SW 1271 (cell line): ENCODE results near the gene PRSS53.

Experiments
- DNase-seq, 2 experiments: peaks; one replicate each; lab custom pipeline; 2025; lab: John Stamatoyannopoulos, UW

The PRSS53 gene

GRCh38 chr16:31093132-31093703, 4.5 kb upstream of the PRSS53 start:
- DNase-seq, result peak in 1 of 2 experiments; percentile 30

DNA sequence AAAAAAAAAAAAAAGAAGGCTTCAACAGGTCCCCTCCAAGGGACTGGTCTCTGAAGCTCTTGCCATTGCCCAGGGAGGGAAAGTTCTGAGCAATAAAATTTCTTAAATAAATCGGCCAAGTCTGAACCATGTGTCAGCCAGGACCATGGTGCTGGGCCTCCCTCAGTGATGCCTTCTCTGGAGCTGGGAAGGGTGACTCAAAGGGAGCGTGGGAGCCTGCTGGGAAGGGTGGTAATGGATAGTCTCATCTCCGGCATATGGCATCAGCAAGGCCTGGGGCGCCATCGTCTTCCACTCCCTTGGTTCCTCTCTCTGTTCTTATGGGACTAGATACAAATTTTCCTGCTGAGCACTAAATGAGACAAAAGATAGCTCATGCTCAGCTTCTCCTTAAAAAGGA, 3.6 kb upstream of the PRSS53 start:
- DNase-seq, result no peak

DNA sequence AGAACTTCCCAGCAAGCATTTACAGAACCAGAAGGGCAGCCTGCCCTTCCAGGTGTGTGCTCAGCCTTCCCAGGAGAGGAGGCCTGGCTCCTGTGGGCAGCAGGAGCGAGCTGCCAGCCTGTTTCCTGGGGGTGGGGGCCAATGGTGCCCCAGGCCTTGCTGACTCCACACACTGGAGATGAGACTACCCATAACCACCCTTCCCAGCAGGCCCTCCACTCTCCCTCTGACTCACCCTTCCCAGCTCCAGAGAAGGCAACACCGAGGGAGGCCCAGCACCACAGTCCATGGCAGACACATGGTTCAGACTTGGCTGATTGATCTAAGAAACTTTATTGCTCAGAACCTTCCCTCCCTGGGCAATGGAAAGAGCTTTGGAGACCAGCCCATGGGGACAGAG, 1.8 kb upstream of the PRSS53 start:
- no peak for DNase-seq

DNA sequence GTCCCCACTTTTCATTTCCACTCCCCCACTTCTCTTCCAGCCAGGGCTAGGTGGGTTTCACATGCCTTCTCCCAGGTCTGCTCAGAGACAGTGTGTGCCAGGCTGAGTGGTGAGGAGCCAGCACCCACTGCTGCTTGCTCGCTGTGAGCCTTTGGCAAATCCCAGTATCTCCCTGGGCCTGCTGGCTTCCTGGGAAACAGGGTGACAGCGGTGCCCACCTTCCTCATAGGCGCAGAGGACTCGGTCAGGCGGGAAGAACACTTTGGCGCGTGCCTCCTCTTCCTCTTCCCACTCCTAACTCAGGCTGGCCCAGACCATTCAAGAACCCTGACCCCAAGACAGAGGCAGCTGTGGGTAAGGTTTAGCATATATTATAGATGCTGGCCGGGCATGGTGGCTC, 456 bp upstream of the PRSS53 start:
- no peak for DNase-seq

GRCh38 chr16:31087971-31088370, 772 bp downstream of the PRSS53 start:
- no peak for DNase-seq

DNA sequence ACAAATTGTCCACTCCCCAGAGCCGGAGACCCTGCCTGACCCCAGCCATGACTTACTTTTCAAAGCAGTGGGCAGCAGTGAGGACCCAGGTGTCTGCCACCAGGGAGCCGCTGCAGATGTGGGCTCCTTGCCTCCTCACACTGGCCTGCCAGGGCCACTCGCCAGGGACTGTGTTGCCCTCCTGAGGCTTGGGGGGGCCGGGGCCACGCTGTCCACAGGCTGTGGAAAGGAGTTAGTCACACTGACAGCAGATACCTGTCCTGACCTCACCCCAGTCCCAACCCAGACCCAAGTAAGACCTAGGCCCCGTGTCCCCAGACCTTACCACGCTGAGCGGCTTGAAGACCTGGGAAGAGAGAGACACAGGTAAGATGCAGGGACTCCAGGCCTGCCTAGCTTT, 1.3 kb downstream of the PRSS53 start:
- DNase-seq, result no peak

DNA sequence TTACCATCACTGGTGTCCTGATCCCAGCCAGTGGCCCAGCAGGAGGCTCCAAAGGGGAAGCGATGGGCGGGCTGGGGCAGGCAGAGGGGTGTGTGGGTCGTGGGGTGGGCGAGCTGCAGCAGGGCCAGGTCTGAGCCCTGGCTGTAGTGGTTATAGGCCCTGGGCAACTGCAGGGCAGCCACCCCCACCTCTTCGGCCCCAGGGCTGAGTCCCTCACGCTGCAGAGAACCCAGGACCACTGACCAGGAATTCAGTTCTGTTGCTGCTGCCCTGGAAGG, 2.2 kb downstream of the PRSS53 start:
- DNase-seq, result no peak

GRCh38 chr16:31085873-31086628, 2.7 kb downstream of the PRSS53 start:
- no peak for DNase-seq

DNA sequence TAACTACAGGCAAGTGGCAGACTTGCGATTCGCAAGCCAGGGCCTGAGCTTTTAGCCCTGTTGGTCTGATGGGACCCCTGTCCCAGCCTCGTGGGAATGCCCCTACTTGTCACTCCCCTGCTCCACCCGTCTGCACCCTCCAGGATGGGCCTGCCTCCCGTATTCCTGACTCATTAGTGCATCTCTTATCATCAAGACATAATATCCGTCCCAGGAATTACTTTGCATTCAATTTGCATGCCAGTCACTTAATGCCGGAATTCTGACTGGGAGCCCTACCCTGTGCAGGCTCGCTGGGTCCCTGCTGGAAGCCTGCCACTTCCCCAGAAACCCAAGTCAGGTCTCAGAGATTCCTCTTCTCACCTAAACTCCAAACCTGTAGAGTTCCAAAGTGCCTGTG, 3.3 kb downstream of the PRSS53 start:
- DNase-seq, result no peak

- no peak for DNase-seq
Measured at GRCh38 chr16:31084584-31085302, 4.0 kb downstream of the PRSS53 start.

GRCh38 chr16:31083981-31084380, 4.8 kb downstream of the PRSS53 start:
- no peak for DNase-seq

DNA sequence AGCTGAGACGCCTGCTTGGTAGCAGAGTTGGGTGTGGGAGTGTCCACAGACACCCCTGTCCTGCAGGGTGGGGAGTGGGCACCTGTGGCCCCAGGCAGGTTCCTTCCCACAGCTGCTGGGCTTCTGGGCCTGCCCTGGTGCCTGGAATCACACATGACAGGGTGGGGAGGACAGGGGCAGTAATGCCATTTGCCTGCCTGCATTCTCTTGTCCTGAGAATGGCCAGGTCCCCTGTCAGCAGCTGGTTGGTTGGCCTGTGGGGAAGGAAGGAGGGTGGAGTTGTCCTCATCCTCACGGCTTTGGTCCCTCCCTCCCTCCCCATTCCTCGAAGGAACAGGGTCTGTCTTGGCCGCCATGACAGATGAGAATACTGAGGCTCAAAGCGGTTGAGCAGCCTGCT, 5.2 kb downstream of the PRSS53 start:
- no peak for DNase-seq

DNA sequence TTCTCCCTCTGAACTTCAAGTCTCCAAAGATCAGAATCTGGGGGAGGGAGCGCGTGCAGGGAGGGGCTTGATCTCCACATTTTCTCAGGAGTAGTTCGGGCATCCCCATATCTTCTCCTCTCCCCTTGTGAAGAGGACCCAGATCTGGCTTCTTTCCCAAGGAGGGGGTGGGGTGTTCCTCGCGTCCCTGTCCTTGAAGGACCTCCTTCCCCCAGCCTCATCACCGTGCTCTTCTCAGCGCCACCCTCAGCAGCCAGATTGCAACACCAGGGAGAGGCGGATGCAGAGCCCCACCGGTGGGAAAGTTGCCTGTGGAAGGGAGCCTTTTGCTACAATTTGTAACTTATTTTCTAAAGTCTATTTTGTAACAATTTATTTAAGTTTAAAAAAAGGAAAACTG, 5.7 kb downstream of the PRSS53 start:
- no peak for DNase-seq

GRCh38 chr16:31082368-31083045, 6.2 kb downstream of the PRSS53 start:
- no peak for DNase-seq

GRCh38 chr16:31081428-31082351, 7.1 kb downstream of the PRSS53 start:
- DNase-seq, result no peak

DNA sequence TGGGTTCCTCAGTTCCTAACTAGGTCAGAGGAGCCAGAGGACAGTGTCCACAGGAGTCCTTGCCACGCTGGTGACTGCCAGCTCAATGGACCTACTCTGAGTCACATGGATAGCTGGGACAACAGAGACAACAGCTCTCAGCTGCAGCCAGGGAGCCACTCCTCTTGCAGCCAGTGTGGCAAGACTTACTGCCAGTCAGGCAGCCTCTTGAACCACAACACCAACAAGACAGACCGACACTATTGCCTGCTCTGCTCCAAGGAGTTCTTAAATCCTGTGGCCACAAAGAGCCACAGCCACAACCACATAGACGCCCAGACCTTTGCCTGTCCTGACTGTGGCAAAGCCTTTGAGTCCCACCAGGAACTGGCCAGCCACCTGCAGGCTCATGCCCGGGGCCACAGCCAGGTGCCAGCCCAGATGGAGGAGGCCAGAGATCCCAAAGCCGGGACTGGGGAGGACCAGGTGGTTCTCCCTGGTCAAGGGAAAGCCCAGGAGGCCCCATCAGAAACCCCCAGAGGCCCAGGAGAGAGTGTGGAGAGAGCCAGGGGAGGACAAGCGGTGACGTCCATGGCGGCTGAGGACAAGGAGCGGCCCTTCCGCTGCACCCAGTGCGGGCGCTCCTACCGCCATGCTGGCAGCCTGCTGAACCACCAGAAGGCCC, 7.9 kb downstream of the PRSS53 start:
- DNase-seq, result no peak

- DNase-seq, result no peak
Measured at GRCh38 chr16:31080035-31080629, 8.6 kb downstream of the PRSS53 start.

- no peak for DNase-seq
Measured at GRCh38 chr16:31079342-31079944, 9.3 kb downstream of the PRSS53 start.

DNA sequence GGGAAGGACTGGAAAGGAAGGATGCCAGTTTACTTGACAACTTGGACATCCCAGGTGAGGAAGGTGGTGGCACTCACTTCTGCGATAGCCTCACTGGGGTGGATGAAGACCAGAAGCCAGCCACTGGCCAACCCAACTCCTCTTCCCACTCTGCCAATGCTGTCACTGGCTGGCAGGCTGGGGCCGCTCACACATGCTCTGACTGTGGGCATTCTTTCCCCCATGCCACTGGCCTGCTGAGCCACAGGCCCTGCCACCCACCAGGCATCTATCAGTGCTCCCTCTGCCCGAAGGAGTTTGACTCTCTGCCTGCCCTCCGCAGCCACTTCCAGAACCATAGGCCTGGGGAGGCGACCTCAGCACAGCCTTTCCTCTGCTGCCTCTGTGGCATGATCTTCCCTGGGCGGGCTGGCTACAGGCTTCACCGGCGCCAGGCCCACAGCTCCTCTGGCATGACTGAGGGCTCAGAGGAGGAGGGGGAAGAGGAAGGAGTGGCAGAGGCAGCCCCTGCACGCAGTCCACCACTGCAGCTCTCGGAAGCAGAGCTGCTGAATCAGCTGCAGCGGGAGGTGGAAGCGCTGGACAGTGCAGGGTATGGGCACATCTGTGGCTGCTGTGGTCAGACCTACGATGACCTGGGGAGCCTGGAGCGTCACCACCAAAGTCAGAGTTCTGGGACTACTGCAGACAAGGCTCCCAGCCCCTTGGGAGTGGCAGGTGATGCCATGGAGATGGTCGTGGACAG, 10.0 kb downstream of the PRSS53 start:
- no peak for DNase-seq
